IPS-NIHi7 (cell line): Measurements from ENCODE around the gene ZNF860.
A peak's percentile ranks its signal among the peaks of the same experiment; 100 is the strongest.
"Not testable (repeated sequence)": the region's sequence is repeated elsewhere in the genome, so short reads cannot be mapped to it uniquely, and the experiment has no call there.

Experiments used
- DNase-seq: peaks from one replicate; pipeline ENCODE4 v3.0.0; 2012; ENCODE audit warnings: mixed read lengths; ENCODE audit errors: extremely low spot score

The ZNF860 gene

DNA sequence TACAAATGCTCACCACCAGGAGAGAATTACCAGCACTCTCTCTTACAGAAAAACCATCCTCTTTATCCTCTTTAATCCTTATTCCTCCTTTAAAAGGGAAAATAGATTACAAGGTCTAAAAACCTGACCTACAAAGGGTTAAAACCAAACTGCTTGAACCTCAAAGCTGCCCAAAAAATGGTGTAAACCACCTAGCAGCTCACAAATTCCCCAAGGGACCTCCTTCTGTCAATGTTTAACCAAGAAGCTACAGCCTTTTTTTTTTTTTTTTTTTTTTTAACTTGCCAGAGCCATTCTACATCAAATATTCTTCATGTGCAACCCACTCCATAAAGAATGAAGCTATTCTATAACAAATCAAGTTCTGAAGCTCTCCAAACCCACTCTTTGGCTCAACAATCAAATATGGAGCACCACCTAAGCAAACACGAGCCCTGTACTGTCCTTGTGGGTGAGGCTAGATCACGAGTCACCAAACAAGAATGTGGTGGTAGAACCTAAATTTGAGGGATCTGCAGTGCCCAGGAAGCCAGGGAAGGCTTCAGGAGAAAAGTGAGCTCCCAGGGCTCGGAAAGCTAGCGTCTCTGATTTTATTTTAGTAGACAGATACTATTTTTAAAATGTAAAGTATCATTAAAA, 20.6 kb upstream of the ZNF860 start:
- peak; percentile 45 for DNase-seq

DNA sequence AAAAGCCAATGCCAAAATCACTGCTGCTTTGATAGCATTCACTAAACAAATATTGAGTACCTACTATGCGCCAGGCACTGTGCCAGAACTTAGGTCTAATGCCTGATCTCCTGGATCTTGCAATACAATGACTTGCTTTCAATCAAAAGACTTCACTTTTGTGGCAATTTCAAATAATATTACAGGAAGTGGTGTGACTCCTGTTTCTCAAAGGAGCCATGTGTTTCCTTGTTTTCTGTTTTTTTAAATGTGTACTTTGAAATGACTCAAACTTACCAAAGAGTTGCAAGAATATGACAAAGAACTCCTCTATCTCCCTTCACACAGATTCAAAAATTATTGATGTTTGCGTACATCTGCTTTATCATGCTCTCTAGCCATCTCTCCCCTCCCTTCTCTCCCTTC, 18.7 kb upstream of the ZNF860 start:
- DNase-seq: no peak

DNA sequence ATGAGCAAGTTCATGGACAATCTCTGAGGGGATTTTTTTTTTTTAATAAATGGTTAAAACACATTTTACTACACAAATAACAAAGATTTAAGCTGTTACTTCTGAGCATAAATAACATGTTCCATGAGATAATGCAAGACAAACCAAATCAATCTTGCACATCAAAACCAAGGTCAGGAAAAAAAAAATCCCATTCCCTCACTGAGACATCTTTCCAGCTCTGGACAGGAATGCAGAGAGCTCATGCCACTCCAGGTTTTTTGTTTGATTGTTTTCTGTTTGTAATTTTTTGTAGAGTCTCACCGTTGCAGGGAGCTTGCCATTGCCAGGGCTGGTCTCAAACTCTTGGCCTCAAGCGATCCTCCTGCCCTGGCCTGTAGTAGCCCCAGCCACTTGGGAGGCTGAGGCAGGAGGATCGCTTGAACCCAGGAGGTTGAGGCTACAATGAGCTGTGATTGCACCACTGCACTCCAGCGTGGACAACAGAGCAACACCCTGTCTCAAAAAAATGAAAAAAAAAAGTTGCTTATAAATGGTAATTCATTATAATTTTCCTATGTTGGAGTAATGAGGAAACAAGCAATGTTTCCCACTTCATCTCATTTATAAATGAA, 14.5 kb upstream of the ZNF860 start:
- DNase-seq: no peak

DNA sequence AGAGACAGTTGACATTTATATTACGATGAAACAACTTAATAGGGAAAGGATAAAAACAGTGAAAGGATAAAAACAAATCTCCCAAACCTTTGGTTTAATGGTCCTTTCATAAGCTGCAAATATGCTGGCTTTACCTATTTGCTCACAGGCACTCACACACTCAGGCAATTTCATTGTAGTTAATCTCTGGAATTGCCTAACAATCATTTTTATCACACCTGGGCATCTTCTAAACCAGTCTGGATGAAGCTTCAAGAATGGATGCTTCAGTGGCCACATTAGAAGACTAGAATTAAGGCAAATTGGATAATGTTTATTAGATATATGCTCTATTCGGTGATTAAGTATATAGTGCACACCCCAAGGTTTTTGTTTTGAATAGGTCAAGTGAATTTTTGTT, 14.0 kb upstream of the ZNF860 start:
- no peak for DNase-seq

DNA sequence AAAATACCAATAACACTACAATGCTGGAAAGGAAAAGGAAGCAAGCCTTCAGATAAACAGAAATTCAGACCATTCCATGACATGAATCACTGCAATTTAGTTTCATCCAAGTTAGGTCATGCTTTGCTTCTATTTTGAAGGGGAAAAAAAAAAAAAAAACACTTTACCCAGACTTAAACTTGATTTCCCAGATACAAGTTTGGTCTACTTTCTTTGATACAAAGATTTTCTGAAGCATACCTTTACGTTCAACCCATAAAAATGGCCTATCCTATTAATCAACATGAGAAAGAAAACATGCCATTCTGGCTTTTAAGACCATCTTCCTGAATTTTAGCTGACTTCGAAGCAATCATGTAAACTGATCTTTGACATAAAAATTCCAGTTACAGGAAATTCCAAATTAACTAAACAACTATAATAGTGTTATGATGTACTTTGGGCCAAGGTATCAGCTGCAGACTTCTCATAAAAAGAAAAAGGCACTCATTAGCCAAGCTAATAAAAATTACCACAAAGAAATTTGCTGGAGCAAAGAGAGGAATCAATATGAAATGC, 13.1 kb upstream of the ZNF860 start:
- DNase-seq: no peak

DNA sequence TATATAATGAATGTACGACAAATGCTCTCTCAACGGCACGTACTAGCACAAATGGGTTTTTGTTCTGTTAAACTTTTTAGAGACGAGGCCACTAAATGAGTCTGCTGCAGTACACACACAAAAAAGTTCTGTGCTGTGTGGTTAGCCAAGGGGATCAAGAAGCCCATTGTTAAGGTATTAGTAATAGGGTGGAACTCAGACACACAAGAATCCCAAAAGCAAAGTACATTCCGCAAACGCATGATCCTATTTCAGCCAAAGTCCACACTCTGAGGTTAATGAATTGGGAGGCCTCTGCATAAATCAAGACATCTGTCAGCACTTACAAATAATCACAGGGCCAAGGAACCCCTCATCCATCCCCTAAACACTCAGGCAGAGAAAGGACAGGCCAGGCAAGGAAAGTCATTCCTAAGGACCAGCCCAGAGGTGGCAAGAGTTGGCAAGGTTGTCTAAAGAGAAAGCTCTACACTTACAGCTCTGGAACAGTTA, 12.6 kb upstream of the ZNF860 start:
- DNase-seq: peak; percentile 13

DNA sequence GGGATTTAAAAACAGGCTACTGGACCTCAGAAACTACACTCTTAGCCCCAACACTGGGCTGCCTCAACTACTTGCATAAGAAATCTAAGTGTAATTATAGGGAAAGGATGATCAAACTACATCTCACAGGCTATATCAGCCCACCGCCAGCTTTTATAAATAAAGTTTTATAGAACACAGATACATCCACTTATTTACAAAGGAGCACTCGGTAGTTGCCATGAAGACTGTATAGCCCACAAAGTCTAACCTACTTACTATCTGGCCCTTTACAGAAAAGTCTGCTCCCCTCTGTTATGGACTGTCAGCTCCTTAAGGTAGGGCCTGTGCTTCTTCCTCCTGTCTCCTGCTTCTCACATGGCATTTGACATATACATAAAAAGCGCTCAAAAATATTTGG, 9.9 kb upstream of the ZNF860 start:
- no peak for DNase-seq

DNA sequence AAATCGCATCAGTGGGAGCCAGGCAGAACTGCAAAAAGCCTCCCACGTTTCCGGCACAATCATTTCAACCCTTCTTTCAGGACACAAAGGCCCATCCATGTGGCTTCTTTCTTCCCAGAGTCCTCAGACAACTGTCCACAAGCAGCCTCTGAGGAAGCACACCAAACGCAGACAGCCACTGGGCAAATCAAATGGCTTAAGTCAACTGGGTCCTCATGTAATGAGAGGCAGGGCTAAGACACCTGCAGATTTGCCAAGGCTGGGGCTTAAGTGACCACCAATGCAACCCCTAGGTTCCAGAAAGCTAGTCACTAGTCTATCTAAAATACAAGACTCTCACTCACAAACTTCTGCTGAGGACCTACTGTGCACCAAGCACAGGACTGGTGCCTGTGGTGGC, 8.5 kb upstream of the ZNF860 start:
- DNase-seq: no peak

DNA sequence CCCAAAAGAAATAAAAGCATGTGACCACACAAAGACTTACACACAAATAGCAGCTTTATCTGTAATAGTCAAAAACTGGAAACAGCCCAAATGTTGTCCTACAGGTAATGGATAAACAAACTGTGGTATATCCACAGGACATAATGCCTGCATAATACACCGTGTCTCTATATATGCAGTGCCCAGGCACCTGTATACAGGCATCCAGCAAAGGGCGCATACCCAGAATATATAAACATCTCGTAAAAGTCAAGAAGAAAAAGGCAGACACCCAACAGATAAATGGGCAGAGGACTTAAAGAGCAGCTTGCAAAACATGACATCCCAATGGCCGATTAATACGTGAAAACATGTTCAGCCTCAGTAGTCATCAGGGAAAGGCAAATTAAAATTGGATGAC, 7.7 kb upstream of the ZNF860 start:
- DNase-seq: no peak

DNA sequence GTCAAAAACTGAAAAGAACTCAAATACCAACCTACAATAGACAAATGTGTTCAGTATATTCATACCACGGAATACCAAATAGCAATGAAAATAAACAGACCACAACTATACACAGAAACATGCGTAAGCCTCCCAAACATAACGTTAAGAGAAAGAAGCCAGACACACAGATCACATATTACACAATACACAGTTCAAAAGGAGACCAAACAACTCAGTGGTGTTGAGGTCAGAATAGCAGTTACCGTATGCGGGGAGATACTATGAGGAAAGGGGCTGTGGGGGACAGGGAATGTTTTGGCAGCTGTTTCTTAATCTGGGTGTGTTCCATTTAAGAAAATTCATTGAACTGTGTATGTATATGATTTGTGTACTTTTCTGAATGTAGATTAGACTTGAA, 7.1 kb upstream of the ZNF860 start:
- no peak for DNase-seq

DNA sequence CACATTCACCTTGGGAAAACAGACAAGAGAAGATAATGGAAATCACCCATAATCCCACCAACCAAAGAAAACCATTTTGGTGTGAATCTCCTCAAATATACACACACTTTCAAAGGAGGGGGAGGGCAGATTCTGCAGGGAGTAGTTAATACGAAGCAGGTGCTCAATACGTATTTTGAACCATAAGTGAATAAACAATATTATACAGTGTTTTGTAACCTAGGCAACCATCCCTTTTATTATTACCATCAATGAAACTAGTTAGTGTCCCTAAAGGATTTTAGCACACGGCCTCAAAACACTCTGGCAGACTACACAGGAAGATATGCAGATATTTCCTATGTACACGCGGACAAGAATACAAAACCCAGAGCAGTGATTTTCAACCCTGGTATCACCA, 6.6 kb upstream of the ZNF860 start:
- DNase-seq: no peak

DNA sequence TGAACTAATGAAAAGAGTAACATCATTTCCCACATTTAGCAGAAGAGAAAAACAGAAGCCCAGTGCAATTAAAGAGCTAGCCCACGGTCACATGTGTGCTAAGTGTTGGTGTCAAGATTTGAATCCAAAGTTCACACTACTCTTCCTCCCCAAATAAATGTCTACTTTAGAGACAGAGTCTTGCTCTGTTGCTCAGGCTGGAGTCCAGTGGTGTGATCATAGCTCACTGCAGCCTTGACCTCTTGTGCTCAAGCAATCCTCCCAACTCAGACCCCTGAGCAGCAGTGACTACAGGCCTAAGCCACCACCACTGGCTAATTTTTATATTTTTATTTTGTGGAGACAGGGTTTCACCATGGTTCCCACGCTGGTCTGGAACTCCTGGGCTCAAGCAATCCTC, 5.2 kb upstream of the ZNF860 start:
- no peak for DNase-seq

DNA sequence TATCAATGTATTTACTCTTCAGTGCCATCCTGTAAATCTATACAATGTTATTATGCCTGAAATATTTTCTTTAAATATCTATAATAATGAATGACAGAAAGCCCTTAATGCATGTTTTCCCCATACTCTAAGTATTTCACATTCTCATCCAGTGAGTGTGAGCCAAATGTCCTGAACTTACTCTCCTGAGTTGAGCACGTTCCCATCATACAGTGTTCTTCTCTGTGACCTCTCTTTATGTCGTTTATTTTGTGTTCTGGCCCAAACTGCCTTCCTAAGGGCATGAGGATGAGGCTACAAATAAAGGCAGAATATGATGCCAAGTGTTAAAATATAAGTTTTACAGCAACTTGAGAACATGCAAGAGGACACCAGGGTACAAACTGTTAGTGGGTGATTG, 3.8 kb upstream of the ZNF860 start:
- DNase-seq: no peak

DNA sequence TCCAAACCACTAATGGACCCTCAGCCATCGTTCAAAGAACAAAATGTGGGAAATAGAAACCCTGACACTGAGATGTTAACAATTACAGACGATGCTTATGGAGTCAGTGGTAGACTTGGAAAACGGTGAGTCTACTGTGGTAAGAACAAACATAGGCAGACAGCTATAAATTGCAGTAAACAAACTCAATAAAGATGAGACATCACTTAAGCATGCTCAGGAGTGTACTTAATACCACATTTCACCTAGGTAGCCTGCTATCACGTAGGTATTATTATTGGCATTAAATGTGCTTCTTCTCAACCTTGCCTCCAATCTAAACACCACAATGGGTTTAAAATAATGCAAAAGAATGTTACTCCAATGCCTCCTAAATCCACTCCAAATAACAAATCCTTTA, 3.0 kb upstream of the ZNF860 start:
- DNase-seq: no peak

DNA sequence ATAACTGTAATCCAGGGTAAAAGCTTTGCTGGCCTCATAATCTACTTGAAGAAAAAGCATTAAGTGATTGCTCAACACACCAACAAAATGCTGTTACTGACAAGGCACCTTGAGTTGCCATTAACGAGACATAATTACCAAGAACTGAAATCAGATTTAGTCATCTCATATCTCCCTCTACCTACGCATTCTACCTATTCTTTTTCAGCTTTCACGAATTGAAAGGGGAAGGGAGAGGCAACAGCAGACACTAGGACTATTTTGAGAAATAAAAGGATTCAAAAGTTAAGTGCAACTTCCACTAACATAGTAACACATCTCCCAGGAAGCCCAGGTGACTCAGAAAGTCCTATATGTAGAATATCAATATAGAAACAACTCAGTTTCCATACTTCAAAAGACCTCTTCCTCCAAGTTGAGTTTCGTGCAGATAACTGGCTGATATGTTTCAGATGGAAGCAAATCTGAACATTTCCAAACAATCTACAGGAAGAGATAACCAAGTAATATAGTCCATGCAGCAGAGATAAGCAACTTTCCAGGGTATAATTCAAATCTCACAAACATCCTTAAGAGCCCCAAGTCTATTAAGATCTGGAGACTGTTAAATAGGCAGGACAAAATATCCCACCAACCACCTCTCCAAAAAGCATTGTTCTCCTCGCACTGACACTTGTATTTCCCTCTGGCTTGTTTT, 2.4 kb upstream of the ZNF860 start:
- DNase-seq: no peak

DNA sequence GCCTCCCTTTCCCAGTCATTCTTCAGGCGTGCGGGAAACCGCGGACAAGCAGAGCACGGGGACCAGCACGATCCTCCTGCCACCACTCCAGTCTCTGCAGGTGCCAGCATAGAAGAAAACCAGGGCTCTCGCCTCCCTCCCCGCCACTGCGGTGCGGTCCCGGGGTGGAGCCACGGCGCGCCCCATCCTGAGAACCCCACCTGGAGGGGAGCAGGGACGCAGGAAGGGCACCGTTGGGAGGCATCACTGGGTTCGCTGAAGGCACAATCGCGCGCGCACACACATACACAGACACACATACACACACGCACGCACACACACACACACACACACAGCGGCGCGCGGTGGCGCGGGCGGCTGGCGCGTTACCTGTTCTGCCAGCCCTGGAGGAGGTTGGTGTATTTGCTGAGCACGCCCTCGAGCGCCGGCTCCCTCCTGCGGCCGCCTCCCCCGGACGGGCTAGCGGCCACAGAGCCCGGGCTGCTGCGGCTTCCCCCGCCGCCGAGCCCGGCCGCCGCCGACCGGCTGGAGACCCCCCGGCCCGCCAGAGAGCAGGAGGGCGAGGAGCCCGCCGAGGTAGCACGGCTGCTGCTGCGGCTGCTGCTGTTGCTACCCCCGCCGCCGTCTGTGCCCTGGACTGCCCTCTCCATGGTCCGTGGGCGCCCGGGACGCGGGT, 882 bp upstream of the ZNF860 start:
- DNase-seq: peak; percentile 69

DNA sequence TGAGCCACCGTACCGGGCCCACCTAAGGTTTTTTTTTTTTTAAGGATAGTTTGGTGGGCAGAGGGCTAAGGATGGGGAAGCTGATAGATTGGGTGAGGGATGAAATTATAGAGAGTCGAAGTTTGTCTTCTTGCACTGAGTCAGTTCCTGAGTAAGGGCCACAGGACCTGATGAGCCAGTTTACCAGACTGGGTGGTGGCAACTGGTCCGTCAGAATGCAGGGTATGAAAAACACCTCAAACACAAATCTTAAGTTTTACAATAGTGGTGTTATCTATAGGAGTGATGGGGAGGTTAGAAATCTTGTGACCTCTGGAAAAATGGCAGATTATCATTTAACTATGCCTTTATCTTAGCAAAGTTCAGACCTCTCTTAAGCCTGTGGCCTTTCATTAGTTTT, 2.8 kb downstream of the ZNF860 start:
- DNase-seq: no peak

DNA sequence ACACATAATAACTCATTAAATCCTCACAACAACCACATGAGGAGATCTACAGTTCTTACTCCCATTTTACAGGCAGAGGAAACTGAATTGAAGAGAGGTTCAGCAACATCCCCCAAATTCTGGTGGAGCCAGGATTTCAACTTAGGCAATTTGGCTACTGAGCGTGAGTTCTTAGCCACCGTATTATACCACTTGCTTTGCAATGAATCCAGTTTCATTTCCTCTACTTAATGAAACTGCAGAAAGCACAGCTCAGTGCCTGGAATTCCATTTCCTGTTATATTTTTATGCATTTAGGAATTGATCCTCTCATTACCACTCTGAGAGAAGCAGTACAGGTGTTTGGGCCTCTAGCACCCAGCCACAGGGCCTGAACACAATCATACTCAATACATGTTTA, 4.3 kb downstream of the ZNF860 start:
- no peak for DNase-seq

DNA sequence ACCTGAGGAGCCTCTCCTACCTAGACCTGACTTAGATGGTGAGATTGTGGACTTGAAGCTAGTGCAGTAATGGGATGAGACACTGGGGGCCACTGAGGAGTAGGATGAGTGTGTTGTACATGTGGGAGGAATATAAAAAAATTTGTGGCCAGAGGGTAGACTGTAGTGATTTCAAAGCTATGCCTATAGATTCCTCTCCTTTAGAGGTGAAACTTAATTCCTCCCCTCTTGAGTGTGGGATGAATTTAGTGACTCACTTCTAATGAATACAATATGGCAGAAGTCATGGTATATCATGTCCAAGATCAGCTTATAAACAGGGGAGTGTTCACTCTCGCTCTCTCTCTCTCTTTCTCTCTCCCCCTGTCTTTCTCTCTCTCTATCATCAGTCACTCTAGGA, 6.7 kb downstream of the ZNF860 start:
- DNase-seq: no peak

DNA sequence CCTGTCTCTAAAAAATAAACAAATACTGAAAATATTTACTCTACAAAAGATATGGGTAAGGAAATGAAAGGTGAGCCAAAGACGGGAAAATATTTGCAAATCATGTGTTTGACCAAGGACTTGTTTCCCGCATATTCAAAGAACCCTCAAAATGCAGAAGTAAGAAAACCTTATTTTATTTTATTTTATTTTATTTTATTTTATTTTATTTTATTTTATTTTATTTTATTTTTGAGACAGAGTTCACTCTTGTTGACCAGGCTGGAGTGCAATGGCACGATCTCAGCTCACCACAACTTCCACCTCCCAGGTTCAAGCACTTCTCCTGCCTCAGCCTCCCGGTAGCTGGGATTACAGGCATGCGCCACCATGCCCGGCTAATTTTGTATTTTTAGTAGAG, 11.4 kb downstream of the ZNF860 start:
- not testable (repeated sequence) for DNase-seq

DNA sequence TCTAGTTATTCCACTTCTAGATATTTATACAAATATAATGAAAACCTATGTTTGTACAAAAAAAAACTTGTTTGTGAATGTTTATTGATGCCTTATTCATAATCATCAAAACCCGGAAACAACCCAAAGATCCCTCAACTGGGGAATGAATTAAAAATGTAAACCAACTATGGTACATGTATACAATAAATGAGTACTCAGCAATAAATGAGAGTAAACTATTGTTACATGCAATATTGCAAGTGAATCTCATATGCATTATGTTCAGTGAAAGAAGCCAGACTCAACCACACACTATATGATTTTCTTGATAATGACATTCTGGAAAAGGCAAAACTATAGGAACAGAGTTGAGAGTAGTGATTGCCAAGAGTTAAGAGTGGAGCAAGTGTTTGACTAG, 12.3 kb downstream of the ZNF860 start:
- DNase-seq: no peak

DNA sequence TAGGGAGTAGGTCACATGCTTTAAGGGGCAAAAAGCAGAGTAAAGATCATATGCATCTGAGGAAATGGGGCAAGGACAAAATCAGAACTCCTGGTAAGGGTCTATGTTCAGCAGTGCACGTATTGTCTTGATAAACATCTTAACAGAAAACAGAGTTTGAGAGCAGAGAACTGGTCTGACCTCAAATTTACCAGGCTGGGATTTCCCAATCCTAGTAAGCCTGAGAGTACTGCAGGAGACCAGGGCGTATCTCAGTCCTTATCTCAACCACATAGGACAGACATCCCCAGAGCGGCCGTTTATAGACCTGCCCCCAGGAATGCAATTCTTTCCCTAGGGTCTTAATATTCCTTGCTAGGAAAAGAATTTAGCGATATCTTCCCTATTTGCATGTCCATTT, 13.5 kb downstream of the ZNF860 start:
- DNase-seq: not testable (repeated sequence)
